ENCODE data around the gene DNAH7. TPM values are rescaled to one million over a fixed set of nuclear protein-coding genes. Genes with fewer than 3 reads are reported as not detected.
"Not testable (repeated sequence)": the region's sequence is repeated elsewhere in the genome, so short reads cannot be mapped to it uniquely, and the experiment has no call there.

The DNAH7 gene
- total RNA-seq, 2 donors from 2014 or later: 0.02 to 0.11 TPM

- peaks cover 13% of the 10 kb centered on the region for H3K36me3 Mint-ChIP-seq
- H3K4me1 Mint-ChIP-seq (ENCODE audit: low read depth in 2 of 2): peaks cover 0 to 5% of the 10 kb centered on the region in 2 donors
- DNase-seq (ENCODE audit: low spot score): no peak
- H3K4me3 Mint-ChIP-seq: no peak overlapping the region
- ATAC-seq: no peak
- H3K27ac Mint-ChIP-seq: no peak overlapping the region
- H3K9me3 Mint-ChIP-seq: no peaks in the 10 kb centered on the region
- H3K27me3 Mint-ChIP-seq: no peaks in the 10 kb centered on the region
Observed at GRCh38 chr2:195722075-195722474, 346.6 kb downstream of the DNAH7 start.

- peaks cover 0 to 5% of the 10 kb centered on the region in 2 donors for H3K4me1 Mint-ChIP-seq (ENCODE audit: low read depth in 2 of 2)
- no peak overlapping the region for H3K4me3 Mint-ChIP-seq
- H3K36me3 Mint-ChIP-seq: peaks cover 17% of the 10 kb centered on the region
- DNase-seq (ENCODE audit: low spot score): no peak
- no peak overlapping the region for H3K27ac Mint-ChIP-seq
- ATAC-seq: no peak
- no peaks in the 10 kb centered on the region for H3K27me3 Mint-ChIP-seq
- no peaks in the 10 kb centered on the region for H3K9me3 Mint-ChIP-seq
Observed at GRCh38 chr2:195721042-195721441, 347.6 kb downstream of the DNAH7 start.

GRCh38 chr2:195716466-195716865, 352.2 kb downstream of the DNAH7 start:
- no peak for DNase-seq (ENCODE audit: low spot score)
- Mint-ChIP-seq H3K4me1 (ENCODE audit: low read depth in 2 of 2) (peaks cover 0 to 5% of the 10 kb centered on the region in 2 donors), H3K27me3 (no peaks in the 10 kb centered on the region), H3K36me3 (peaks cover 17% of the 10 kb centered on the region), H3K4me3 (no peak overlapping the region), H3K9me3 (no peaks in the 10 kb centered on the region), H3K27ac (no peak overlapping the region)
- ATAC-seq: no peak

GRCh38 chr2:195711478-195711877, 357.2 kb downstream of the DNAH7 start:
- Mint-ChIP-seq H3K4me3 (no peak overlapping the region), H3K4me1 (ENCODE audit: low read depth in 2 of 2) (no peaks in the 10 kb centered on the region), H3K27ac (no peak overlapping the region), H3K36me3 (no peaks in the 10 kb centered on the region), H3K9me3 (no peaks in the 10 kb centered on the region), H3K27me3 (no peaks in the 10 kb centered on the region)
- DNase-seq (ENCODE audit: low spot score) (no peak), ATAC-seq (no peak)

GRCh38 chr2:195709901-195710806, 358.5 kb downstream of the DNAH7 start:
- Mint-ChIP-seq H3K4me1 (ENCODE audit: low read depth in 2 of 2) (no peaks in the 10 kb centered on the region), H3K4me3 (no peak overlapping the region), H3K9me3 (no peaks in the 10 kb centered on the region), H3K27ac (no peak overlapping the region), H3K27me3 (no peaks in the 10 kb centered on the region), H3K36me3 (no peaks in the 10 kb centered on the region)
- ATAC-seq (no peak), DNase-seq (ENCODE audit: low spot score) (no peak)

- Mint-ChIP-seq H3K4me3 (no peak overlapping the region), H3K36me3 (peaks cover 3% of the 10 kb centered on the region), H3K27me3 (no peaks in the 10 kb centered on the region), H3K9me3 (no peaks in the 10 kb centered on the region), H3K27ac (no peak overlapping the region), H3K4me1 (ENCODE audit: low read depth in 2 of 2) (peaks cover 5 to 9% of the 10 kb centered on the region in 2 donors)
- DNase-seq (ENCODE audit: low spot score) (no peak), ATAC-seq (no peak)
Observed at GRCh38 chr2:195706161-195706900, 362.3 kb downstream of the DNAH7 start.

GRCh38 chr2:195700480-195700879, 368.2 kb downstream of the DNAH7 start:
- DNase-seq (ENCODE audit: low spot score) (no peak), ATAC-seq (no peak)
- Mint-ChIP-seq H3K27me3 (no peaks in the 10 kb centered on the region), H3K27ac (no peak overlapping the region), H3K4me1 (ENCODE audit: low read depth in 2 of 2) (peaks cover 20 to 30% of the 10 kb centered on the region in 2 donors), H3K9me3 (peaks cover 8% of the 10 kb centered on the region), H3K4me3 (no peak overlapping the region), H3K36me3 (peaks cover 25% of the 10 kb centered on the region)

- H3K36me3 Mint-ChIP-seq: peaks cover 38% of the 10 kb centered on the region
Observed at GRCh38 chr2:195697681-195698220, 370.9 kb downstream of the DNAH7 start.

GRCh38 chr2:195696012-195696411, 372.6 kb downstream of the DNAH7 start:
- H3K4me3 Mint-ChIP-seq: no peak overlapping the region
- peaks cover 14% of the 10 kb centered on the region for H3K9me3 Mint-ChIP-seq
- no peak overlapping the region for H3K27ac Mint-ChIP-seq
- peaks cover 34 to 58% of the 10 kb centered on the region in 2 donors for H3K4me1 Mint-ChIP-seq (ENCODE audit: low read depth in 2 of 2)
- ATAC-seq (no peak), DNase-seq (ENCODE audit: low spot score) (no peak)
- H3K27me3 Mint-ChIP-seq: no peaks in the 10 kb centered on the region
- peaks cover 47% of the 10 kb centered on the region for H3K36me3 Mint-ChIP-seq

More at GRCh38 chr2:195697681-195698220, 370.9 kb downstream of the DNAH7 start:
- ATAC-seq: no peak
- Mint-ChIP-seq H3K4me1 (ENCODE audit: low read depth in 2 of 2) (peaks cover 33 to 44% of the 10 kb centered on the region in 2 donors), H3K27me3 (no peaks in the 10 kb centered on the region), H3K4me3 (no peak overlapping the region), H3K9me3 (peaks cover 13% of the 10 kb centered on the region), H3K27ac (no peak overlapping the region)
- DNase-seq (ENCODE audit: low spot score): no peak

- Mint-ChIP-seq H3K27me3 (no peaks in the 10 kb centered on the region), H3K27ac (no peak overlapping the region), H3K4me1 (ENCODE audit: low read depth in 2 of 2) (peaks cover 34 to 55% of the 10 kb centered on the region in 2 donors), H3K4me3 (no peak overlapping the region), H3K36me3 (peaks cover 45% of the 10 kb centered on the region), H3K9me3 (peaks cover 12% of the 10 kb centered on the region)
- DNase-seq (ENCODE audit: low spot score) (no peak), ATAC-seq (no peak)
Observed at GRCh38 chr2:195695002-195695631, 373.5 kb downstream of the DNAH7 start.

- Mint-ChIP-seq H3K4me3 (no peak overlapping the region), H3K27me3 (no peaks in the 10 kb centered on the region), H3K9me3 (peaks cover 9% of the 10 kb centered on the region), H3K36me3 (peaks cover 42% of the 10 kb centered on the region), H3K4me1 (ENCODE audit: low read depth in 2 of 2) (peaks cover 34 to 51% of the 10 kb centered on the region in 2 donors), H3K27ac (peak overlapping the region in 1 of 2 donors; percentile 20)
- ATAC-seq: no peak
- no peak for DNase-seq (ENCODE audit: low spot score)
Observed at GRCh38 chr2:195694553-195694952, 374.1 kb downstream of the DNAH7 start.

- Mint-ChIP-seq H3K4me3 (peak overlapping the region; percentile 24), H3K4me1 (ENCODE audit: low read depth in 2 of 2) (peaks cover 28 to 37% of the 10 kb centered on the region in 2 donors), H3K27ac (peak overlapping the region in 1 of 2 donors; percentile 26), H3K36me3 (peaks cover 36% of the 10 kb centered on the region)
- not testable (repeated sequence) for DNase-seq (ENCODE audit: low spot score); ATAC-seq; H3K27me3 Mint-ChIP-seq; H3K9me3 Mint-ChIP-seq
Observed at GRCh38 chr2:195692531-195692930, 376.1 kb downstream of the DNAH7 start.

Measured in natural killer cell treated with Interleukin-12 subunit alpha and Interleukin-12 subunit beta and Interleukin-15 and Interleukin-18, amount 100 ng/mL, for 72 hours (primary cell).